Measurements from ENCODE around the gene S100A6. TPM values are rescaled to one million over a fixed set of nuclear protein-coding genes. Genes with fewer than 3 reads are reported as not detected.

Gene S100A6
- total and polyA plus RNA-seq, 2 donors (not counting 3 experiments of a cell fraction or from before 2014, with no cell fraction given) = 552 to 908 TPM

GRCh38 chr1:153542956-153543711 is 7.3 kb upstream of the S100A6 start:
- no peak overlapping the region for H2AFZ ChIP-seq (ENCODE audit: low read depth, low read length)
- H3K9me1 ChIP-seq (replicated peaks; ENCODE audit: control insufficient read depth, extremely low read depth, insufficient read depth, low read length) = no peaks in the 10 kb centered on the region
- TF ChIP-seq MAX (IDR thresholded peaks at IDR 0.05; ENCODE audit: insufficient read depth, insufficient read length) = no peak
- no peak for TF ChIP-seq FOS (IDR thresholded peaks at IDR 0.05; ENCODE audit: borderline replicate concordance, insufficient read depth, low read length)
- TF ChIP-seq JUN (IDR thresholded peaks at IDR 0.05; ENCODE audit: borderline replicate concordance, insufficient read depth, insufficient read length, low read depth) = no peak
- no peak for TF ChIP-seq CTCF (IDR thresholded peaks at IDR 0.05; ENCODE audit: extremely low read depth in 1 of 2, insufficient read depth in 1 of 2, low read depth in 1 of 2, low read length in 2 of 2)
- TF ChIP-seq EZH2 (IDR thresholded peaks at IDR 0.05; ENCODE audit: borderline replicate concordance, low read depth, low read length, severe bottlenecking) = no peak
- no peak for TF ChIP-seq MYC (IDR thresholded peaks at IDR 0.05; ENCODE audit: low read depth, low read length)
- TF ChIP-seq POLR2AphosphoS5 (IDR thresholded peaks at IDR 0.05; ENCODE audit: insufficient read depth, low read depth, low read length) = no peak
- no peak for TF ChIP-seq POLR2A (IDR thresholded peaks at IDR 0.05; ENCODE audit: low read depth, low read length)
- TF ChIP-seq GATA2 (IDR thresholded peaks at IDR 0.05; ENCODE audit: insufficient read depth, insufficient read length, low read depth, low read length) = no peak
- no peaks in the 10 kb centered on the region for H3K9me3 ChIP-seq (replicated peaks; ENCODE audit: control insufficient read depth, insufficient read depth, low read length)
- no peak overlapping the region for H3K4me3 ChIP-seq (replicated peaks in 1 of 3; ENCODE audit: insufficient read depth in 1 of 3, low read depth in 1 of 3, low read length in 3 of 3)
- H3K9ac ChIP-seq (replicated peaks; ENCODE audit: extremely low read depth, insufficient read depth, low read length) = no peak overlapping the region
- POLR2A ChIA-PET = no interaction called here
- CTCF ChIA-PET = interaction anchor here (2.0 kb wide), 1 partner anchor 8 kb away, joined by 11 read pairs; the partner anchor contains the start of gene S100A6
- intact Hi-C loops (cut with micrococcal nuclease) (no loop called here), dilution Hi-C loops (cut with MboI; ENCODE audit: extremely low pct_ligation_motif_present, low sequenced_read_pairs) (no loop called here)
- no peaks in the 10 kb centered on the region for H4K20me1 ChIP-seq (replicated peaks; ENCODE audit: control insufficient read depth, extremely low read depth, insufficient read depth, low read length)
- FAIRE-seq (no peak), DNase-seq (ENCODE audit: low read depth, low spot score) (no peak)
- no peaks in the 10 kb centered on the region for H3K79me2 ChIP-seq (ENCODE audit: control insufficient read depth, insufficient read depth, low read length)
- H3K4me1 ChIP-seq (ENCODE audit: control insufficient read depth, extremely low read depth, insufficient read depth, low read length) = peaks cover 7% of the 10 kb centered on the region
- H3K4me2 ChIP-seq (ENCODE audit: insufficient read depth, low read length) = no peak overlapping the region
- no peaks in the 10 kb centered on the region for H3K27me3 ChIP-seq (ENCODE audit: control insufficient read depth in 2 of 2, insufficient read depth in 2 of 2, low read length in 2 of 2)
- no TSS peak for BruUV-seq (replicated peaks)
- H3K27ac ChIP-seq (ENCODE audit: insufficient read depth, low read depth, low read length) = no peak overlapping the region
- no peaks in the 10 kb centered on the region for H3K36me3 ChIP-seq (ENCODE audit: control insufficient read depth in 2 of 2, extremely low read depth in 1 of 2, insufficient read depth in 2 of 2, low read length in 2 of 2)
